Nephron progenitor cell (in vitro differentiated cells): Measurements from ENCODE around the gene GLE1.

Source experiments
- DNase-seq: peaks from one replicate; pipeline ENCODE4 v3.0.0; 2021
- H3K27ac Mint-ChIP-seq: 2 replicates; pipeline ENCODE4 v1.8.0; 2021; ENCODE audit warnings: mild to moderate bottlenecking, moderate library complexity, mixed read lengths
- H3K27me3 Mint-ChIP-seq: 2 replicates; pipeline ENCODE4 v1.8.0; 2021; ENCODE audit warnings: mild to moderate bottlenecking, low read depth, mixed read lengths; ENCODE audit not compliant: poor library complexity
- H3K36me3 Mint-ChIP-seq: 2 replicates; pipeline ENCODE4 v1.8.0; 2021; ENCODE audit warnings: low read depth, mixed read lengths
- H3K4me1 Mint-ChIP-seq: 2 replicates; pipeline ENCODE4 v1.8.0; 2021; ENCODE audit warnings: mixed read lengths
- H3K4me3 Mint-ChIP-seq: 2 replicates; pipeline ENCODE4 v1.8.0; 2021; ENCODE audit warnings: mild to moderate bottlenecking, moderate library complexity, mixed read lengths
- H3K9me3 Mint-ChIP-seq: 2 replicates; pipeline ENCODE4 v1.8.0; 2021; ENCODE audit warnings: mild to moderate bottlenecking, moderate library complexity, mixed read lengths
- TF ChIP-seq, protein P1 (sequence below): fragments of 200-600 bp; sonication (generic); IDR thresholded peaks from 2 replicates; pipeline ENCODE4 v1.5.0; 2021; ENCODE audit warnings: antibody characterized with exemption

The GLE1 gene

GRCh38 chr9:128459011-128459410 lies 45.5 kb upstream of the GLE1 start:
- Mint-ChIP-seq H3K27ac (peak overlapping the region; percentile 54), H3K4me1 (peaks cover 30% of the 10 kb centered on the region), H3K9me3 (no peaks in the 10 kb centered on the region), H3K36me3 (peaks cover 46% of the 10 kb centered on the region), H3K4me3 (no peak overlapping the region), H3K27me3 (peaks cover 2% of the 10 kb centered on the region)
- no peak for DNase-seq
- TF ChIP-seq, protein P1, sequence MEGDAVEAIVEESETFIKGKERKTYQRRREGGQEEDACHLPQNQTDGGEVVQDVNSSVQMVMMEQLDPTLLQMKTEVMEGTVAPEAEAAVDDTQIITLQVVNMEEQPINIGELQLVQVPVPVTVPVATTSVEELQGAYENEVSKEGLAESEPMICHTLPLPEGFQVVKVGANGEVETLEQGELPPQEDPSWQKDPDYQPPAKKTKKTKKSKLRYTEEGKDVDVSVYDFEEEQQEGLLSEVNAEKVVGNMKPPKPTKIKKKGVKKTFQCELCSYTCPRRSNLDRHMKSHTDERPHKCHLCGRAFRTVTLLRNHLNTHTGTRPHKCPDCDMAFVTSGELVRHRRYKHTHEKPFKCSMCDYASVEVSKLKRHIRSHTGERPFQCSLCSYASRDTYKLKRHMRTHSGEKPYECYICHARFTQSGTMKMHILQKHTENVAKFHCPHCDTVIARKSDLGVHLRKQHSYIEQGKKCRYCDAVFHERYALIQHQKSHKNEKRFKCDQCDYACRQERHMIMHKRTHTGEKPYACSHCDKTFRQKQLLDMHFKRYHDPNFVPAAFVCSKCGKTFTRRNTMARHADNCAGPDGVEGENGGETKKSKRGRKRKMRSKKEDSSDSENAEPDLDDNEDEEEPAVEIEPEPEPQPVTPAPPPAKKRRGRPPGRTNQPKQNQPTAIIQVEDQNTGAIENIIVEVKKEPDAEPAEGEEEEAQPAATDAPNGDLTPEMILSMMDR, result no peak

DNA sequence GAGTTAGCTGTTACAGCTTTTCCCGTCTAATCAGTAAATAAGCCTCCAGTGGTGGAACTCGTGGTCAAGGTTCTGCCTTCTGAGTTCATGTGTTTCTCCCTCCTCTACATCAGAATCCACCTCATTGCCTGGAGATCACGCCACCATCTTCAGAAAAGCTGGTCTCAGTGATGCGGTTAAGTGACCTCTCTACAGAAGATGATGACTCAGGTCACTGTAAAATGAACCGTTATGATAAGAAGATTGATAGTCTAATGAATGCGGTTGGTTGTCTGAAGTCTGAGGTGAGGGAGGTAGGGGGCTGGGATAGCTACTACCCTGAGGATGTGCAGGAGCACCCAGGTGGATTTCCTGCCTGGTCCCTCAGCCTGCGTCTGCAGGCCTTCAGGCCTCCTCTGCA lies 35.4 kb upstream of the GLE1 start:
- H3K36me3 Mint-ChIP-seq, result peaks cover 31% of the 10 kb centered on the region
- H3K27me3 Mint-ChIP-seq, result no peaks in the 10 kb centered on the region
- H3K4me3 Mint-ChIP-seq, result no peak overlapping the region
- TF ChIP-seq, protein P1, result no peak
- no peak for DNase-seq
- H3K9me3 Mint-ChIP-seq, result no peaks in the 10 kb centered on the region
- H3K4me1 Mint-ChIP-seq, result peaks cover 16% of the 10 kb centered on the region
- no peak overlapping the region for H3K27ac Mint-ChIP-seq

DNA sequence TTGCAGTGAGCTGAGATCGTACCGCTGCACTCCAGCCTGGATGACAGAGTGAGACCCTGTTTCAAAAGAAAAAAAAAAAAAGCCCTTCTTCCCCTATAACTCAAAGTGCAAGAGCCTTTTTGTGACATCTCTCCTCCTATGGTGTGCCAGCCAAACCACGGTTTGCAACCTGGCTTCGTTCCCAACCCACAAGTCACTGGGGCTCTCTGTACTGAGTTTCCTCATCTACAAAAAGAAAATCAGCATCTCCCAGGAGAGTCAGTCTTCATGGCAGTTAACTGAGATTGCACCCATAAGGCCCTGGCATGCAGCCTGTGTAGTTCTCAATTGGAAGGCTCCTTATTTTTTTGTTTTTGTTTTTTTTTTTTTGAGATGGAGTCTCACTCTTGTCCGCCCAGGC lies 34.0 kb upstream of the GLE1 start:
- H3K27ac Mint-ChIP-seq, result peak overlapping the region; percentile 29
- no peak overlapping the region for H3K4me3 Mint-ChIP-seq

DNA sequence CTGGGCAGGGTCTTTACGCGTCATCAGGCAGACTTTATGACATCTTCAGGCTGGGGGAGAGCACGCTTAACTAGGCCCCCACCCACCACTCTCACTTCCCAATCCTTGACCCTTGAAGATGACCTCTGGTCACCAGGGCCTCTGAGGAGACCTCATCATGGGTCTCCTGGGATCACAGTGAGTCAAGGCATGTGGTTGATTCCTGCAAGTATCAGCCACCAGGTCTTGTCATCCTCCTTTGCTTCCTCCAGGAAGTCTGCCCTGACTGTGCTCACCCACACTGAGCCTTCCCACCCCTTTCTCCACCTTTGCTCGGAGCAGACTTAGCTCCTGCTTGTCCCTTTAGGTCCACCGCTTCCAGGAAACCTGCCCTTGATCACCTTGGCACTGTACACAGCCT lies 31.4 kb upstream of the GLE1 start:
- H3K9me3 Mint-ChIP-seq, result no peaks in the 10 kb centered on the region
- no peaks in the 10 kb centered on the region for H3K27me3 Mint-ChIP-seq
- peaks cover 40% of the 10 kb centered on the region for H3K36me3 Mint-ChIP-seq
- peak overlapping the region; percentile 92 for H3K27ac Mint-ChIP-seq
- TF ChIP-seq, protein P1, result no peak
- H3K4me1 Mint-ChIP-seq, result peaks cover 16% of the 10 kb centered on the region
- no peak for DNase-seq
- H3K4me3 Mint-ChIP-seq, result no peak overlapping the region

More for the DNA sequence above, 34.0 kb upstream of the GLE1 start:
- Mint-ChIP-seq H3K9me3 (no peaks in the 10 kb centered on the region), H3K36me3 (peaks cover 36% of the 10 kb centered on the region), H3K27me3 (no peaks in the 10 kb centered on the region), H3K4me1 (peaks cover 16% of the 10 kb centered on the region)
- TF ChIP-seq, protein P1, result no peak
- no peak for DNase-seq

- H3K4me3 Mint-ChIP-seq, result no peak overlapping the region
- no peaks in the 10 kb centered on the region for H3K9me3 Mint-ChIP-seq
- H3K27me3 Mint-ChIP-seq, result no peaks in the 10 kb centered on the region
- TF ChIP-seq, protein P1, result no peak
- H3K4me1 Mint-ChIP-seq, result peaks cover 16% of the 10 kb centered on the region
- no peak for DNase-seq
- peaks cover 49% of the 10 kb centered on the region for H3K36me3 Mint-ChIP-seq
- H3K27ac Mint-ChIP-seq, result no peak overlapping the region
Measured at GRCh38 chr9:128475867-128476266, 28.7 kb upstream of the GLE1 start.

GRCh38 chr9:128479262-128479661 lies 25.3 kb upstream of the GLE1 start:
- Mint-ChIP-seq H3K27me3 (no peaks in the 10 kb centered on the region), H3K4me1 (no peaks in the 10 kb centered on the region), H3K9me3 (no peaks in the 10 kb centered on the region), H3K27ac (no peak overlapping the region), H3K36me3 (peaks cover 62% of the 10 kb centered on the region), H3K4me3 (no peak overlapping the region)
- DNase-seq, result no peak
- TF ChIP-seq, protein P1, result no peak
